SW 1271 (cell line): ENCODE results near the gene CKAP4.
"Not testable (repeated sequence)": the region's sequence is repeated elsewhere in the genome, so short reads cannot be mapped to it uniquely, and the experiment has no call there.

Source experiments
- DNase-seq, 2 experiments: peaks; one replicate each; lab custom pipeline; 2025; lab: John Stamatoyannopoulos, UW

Gene CKAP4, protein sequence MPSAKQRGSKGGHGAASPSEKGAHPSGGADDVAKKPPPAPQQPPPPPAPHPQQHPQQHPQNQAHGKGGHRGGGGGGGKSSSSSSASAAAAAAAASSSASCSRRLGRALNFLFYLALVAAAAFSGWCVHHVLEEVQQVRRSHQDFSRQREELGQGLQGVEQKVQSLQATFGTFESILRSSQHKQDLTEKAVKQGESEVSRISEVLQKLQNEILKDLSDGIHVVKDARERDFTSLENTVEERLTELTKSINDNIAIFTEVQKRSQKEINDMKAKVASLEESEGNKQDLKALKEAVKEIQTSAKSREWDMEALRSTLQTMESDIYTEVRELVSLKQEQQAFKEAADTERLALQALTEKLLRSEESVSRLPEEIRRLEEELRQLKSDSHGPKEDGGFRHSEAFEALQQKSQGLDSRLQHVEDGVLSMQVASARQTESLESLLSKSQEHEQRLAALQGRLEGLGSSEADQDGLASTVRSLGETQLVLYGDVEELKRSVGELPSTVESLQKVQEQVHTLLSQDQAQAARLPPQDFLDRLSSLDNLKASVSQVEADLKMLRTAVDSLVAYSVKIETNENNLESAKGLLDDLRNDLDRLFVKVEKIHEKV

GRCh38 chr12:106247674-106248311 is at the start of gene CKAP4:
CKAP4 (minus strand) TSS chr12:106248020; CDS start chr12:106247851, 169 bp downstream.
- peak in 1 of 2 experiments; percentile 22 for DNase-seq

- no peak for DNase-seq
Observed at GRCh38 chr12:106297075-106297474, 49.3 kb upstream of the CKAP4 start.

GRCh38 chr12:106296179-106296877 is 48.5 kb upstream of the CKAP4 start:
- DNase-seq: no peak

- no peak for DNase-seq
Observed at GRCh38 chr12:106292339-106292738, 44.5 kb upstream of the CKAP4 start.

DNA sequence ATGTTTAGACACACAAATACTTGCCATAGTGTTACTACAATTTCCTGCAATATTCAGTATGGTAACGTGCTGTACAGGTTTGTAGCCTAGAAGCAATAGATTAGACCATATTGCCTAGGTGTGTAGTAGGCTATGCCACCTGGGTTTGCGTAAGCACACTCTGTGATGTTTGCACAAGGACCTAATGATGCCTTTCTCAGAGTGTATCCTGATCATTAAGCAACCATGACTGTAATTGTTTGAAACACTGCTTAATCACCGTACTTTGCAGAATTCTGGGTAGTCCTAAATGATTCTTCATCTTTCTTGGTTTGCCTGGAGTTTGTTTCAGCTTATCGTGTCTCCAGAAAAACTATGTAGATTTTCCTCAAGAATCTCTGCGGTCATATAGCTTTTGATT is 43.5 kb upstream of the CKAP4 start:
- DNase-seq: no peak

GRCh38 chr12:106290666-106291065 is 42.8 kb upstream of the CKAP4 start:
- no peak for DNase-seq

DNA sequence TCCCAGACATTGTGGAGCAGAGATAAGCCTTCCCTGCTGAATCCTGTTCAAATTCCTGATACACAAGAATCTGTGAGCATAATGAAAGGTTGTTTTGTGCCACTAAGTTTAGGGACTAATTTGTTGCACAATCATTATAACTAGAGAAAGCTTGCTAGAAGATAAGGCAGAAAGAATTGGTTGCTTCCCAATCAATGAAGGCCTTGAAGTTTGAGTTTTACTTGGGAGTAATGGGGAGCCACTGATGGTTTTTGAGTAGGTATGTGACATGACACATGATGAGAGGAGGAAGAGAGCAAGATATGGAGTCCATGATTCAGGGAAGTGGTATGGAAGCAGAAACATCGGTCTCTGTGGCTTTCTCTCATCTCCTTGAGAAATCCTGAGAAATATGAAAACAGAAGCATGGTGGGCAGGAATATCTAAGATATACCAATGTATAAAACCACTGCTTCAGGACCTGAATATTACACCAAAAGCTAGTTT is 41.4 kb upstream of the CKAP4 start:
- no peak for DNase-seq

GRCh38 chr12:106288494-106289195 is 40.8 kb upstream of the CKAP4 start:
- DNase-seq: no peak

GRCh38 chr12:106288101-106288493 is 40.3 kb upstream of the CKAP4 start:
- DNase-seq: no peak

GRCh38 chr12:106287364-106287763 is 39.5 kb upstream of the CKAP4 start:
- DNase-seq: no peak

DNA sequence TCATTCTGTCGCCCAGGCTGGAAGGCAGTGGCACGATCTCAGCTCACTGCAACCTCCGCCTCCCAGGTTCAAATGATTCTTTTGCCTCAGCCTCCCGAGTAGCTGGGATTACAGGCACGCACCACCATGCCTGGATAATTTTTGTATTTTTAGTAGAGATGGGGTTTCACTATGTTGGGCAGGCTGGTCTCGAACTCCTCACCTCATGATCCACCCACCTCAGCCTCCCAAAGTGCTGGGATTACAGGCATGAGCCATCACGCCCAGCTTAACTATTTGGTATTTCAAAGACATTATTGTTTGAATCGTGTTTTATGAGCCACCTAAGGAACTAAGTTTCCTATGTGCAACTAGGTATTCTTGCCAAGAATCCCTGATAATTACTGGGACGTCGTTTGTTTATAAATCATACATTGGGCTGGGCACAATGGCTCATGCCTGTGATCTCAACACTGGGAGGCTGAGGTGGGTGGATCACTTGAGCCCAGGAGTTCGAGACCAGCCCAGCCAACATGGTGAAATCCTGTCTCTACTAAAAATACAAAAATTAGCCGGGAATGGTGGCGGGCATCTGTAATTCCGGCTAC is 38.8 kb upstream of the CKAP4 start:
- not testable (repeated sequence) for DNase-seq

DNA sequence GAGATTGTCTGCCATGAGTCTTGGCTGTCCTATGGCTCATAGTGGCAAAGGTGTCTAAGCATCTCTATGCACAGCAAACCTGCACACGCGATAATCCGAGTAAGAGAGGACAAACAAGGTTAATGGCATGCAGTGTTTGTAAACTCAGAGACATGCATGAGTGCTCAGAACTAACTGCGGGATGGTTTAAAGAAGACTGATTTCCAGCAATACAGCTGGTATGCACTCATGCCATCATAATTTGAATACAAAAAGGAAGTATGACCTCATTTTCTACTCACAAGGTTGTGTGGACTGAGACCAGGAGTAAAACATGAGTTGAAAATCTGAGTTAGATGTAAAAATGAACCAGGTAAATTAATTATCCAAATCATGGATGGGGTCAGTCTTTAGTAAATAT is 38.2 kb upstream of the CKAP4 start:
- DNase-seq: no peak

DNA sequence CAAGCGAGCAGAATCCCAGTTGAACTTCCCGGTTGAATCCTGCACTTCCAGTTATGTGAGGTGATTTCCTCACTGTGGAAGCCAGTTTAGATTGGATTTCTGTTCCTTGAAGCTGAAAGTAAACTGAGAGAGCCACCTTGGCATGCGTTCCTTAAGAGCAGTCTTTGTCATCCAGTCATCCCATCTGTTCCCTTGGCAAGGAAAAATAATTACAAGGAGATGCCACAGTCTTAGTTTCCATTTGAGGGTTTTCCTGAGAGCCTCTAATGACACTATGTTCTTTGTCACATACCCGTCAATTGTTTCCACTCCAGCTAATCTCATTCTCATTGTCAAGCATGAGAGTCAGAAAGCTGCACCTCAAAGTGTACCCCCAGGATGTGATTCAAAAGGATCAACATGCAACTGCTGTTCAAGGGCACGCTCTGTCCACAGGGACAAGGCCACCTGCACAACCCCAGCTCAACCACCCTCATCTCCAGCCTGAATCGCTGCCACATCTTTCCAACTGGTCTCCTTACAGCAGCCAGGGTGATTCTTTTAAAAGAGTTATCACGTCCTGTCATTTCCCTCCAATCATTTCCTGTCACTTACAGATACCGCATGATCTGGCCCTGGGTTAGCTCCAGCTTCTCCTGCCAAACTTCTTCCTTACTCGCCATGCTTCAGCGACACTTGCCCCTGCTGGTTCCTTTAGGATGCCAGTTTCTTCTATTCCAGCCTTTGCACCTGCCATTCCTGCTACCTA is 36.7 kb upstream of the CKAP4 start:
- DNase-seq: no peak

GRCh38 chr12:106282457-106283097 is 34.8 kb upstream of the CKAP4 start:
- peak in 1 of 2 experiments; percentile 35 for DNase-seq

DNA sequence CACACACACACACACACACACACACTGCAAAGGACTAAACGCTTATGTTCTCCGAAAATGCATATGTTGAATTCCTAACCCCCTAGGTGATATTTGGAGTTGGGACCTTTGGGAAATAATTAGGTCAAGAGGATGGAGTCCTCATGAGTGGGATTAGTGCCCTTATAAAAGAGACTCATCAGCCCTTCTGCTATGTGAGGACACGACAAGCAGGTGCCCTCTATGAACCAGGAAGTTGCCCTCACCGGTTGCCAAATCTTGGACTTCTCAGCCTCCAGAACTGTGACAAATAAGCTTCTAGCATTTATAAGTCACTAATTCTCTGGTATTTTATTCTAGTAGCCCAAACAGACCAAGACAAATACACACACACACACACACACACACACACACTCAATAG is 34.0 kb upstream of the CKAP4 start:
- no peak for DNase-seq

DNA sequence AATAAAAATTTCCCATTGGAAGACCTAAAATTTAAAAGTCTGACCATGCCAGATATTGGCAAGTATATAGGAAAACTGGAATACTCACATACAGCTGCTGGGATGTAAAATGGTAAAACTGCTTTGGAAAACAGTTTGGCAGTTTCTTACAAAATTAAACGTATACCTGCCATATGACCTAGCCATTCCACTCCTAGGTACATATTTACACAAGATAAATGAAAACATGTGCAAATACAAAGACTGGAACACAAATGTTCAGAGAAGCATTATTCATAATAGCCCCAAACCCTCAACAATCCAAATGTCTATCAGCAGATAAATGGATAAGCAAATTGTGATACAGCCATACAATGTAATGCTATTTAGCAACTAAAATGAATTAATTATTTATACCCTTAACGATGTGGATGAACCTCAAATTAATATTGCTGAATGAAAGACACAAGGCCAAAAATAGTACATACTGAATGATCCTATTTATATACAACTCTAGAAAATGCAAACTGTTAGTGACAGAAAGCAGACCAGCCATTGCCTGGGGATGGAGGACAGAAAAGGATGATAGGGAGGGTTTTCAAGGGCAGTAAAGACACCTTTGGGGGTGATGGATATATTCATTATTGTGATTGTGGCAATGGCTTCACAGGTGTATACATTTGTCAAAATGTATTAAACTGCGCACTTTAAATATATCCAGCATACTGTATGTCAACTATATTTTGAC is 33.4 kb upstream of the CKAP4 start:
- no peak for DNase-seq

- DNase-seq: no peak
Observed at GRCh38 chr12:106280106-106280505, 32.3 kb upstream of the CKAP4 start.

GRCh38 chr12:106276032-106276740 is 28.4 kb upstream of the CKAP4 start:
- no peak for DNase-seq

DNA sequence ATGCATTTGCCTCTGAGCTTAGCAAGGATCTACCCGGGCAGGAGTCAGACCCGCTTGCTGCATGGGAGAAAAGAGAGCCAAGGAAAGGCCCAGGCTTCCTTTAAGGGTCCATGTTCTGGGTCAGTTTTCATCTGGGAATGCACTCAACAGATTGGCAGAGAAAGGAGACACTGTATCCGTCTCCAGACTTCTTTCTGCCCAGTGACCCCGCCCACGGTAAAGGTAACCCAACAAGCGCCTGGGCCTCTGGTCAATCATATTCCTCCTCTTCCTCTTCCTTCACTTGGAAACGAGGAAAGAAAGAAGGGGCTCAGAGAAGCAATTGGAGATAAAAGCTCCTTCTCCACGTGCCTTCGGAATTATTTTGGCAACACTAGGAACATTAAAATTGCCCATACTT is 27.6 kb upstream of the CKAP4 start:
- no peak for DNase-seq
